ENCODE data around the gene ALG11.

ALG11 gene

GRCh38 chr13:51997641-51998330 is 14.4 kb upstream of the ALG11 start:
- no peak for DNase-seq (ENCODE audit: low read depth)

GRCh38 chr13:51998723-51999509 is 13.3 kb upstream of the ALG11 start:
- no peak for DNase-seq (ENCODE audit: low read depth)

DNA sequence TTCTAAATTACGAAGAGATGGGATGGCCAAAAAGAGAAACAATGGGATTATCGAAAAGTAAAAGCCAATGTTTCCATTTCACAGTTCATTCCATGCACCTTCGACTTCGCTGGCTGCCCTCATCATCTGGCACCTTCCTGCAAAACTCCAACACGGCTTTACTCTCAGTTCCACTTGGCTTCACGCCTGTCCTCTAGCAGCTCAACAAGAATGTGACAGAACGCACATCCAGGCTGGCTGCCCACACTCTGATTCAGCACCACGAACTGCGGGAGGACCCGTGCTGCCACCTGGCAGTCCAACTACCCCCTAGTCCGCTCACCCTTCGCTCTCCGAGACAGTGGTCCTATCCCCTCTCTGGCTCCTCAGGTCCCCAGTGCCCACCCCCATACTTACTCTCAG is 12.7 kb upstream of the ALG11 start:
- DNase-seq (ENCODE audit: low read depth) = no peak

DNA sequence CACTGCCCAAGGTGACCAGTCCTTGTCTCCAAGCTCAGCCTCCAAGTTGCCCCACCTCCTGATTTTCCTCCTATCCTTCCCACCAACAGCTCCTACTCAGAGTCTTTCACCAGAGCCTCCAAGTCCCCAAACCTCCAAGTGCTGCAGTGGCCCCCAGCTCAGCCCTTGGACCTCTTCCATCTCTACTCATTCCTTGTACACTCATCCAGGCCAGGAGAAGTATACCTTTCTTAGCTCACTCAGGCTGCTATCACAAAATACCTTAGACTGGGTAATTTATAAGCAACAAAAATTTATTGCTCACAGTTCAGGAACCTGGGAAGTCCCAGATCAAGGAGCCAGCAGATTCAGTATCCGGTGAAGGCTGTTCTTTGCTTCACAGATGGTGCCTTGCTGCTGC is 12.3 kb upstream of the ALG11 start:
- DNase-seq (ENCODE audit: low read depth) = no peak

- peak; percentile 33 for DNase-seq (ENCODE audit: low read depth)
These were observed 11.0 kb upstream of the ALG11 start for GRCh38 chr13:52001120-52001731.

GRCh38 chr13:52002361-52002760 is 9.8 kb upstream of the ALG11 start:
- no peak for DNase-seq (ENCODE audit: low read depth)

DNA sequence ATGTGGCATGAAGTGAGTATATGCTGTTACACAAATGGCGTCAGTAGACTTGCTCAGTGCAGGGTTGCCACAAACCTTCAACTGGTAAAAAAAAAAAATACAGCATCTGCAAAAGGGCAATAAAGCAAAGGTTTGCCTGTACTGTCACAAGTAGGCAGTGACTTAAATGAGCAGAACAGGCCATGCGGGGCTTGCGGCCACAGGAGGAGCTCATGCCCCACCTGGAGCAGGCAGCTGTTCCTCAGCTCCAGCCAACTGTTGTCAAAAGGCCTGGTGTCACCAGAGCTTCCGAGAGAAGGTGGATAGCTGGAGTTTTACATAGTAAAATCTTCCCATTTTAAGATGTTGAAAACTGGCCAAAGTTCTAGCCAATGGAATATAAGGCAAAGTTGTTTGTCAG is 8.7 kb upstream of the ALG11 start:
- no peak for DNase-seq (ENCODE audit: low read depth)

- DNase-seq (ENCODE audit: low read depth) = no peak
These were observed 7.6 kb upstream of the ALG11 start for GRCh38 chr13:52004511-52005170.

GRCh38 chr13:52005841-52006522 is 6.2 kb upstream of the ALG11 start:
- no peak for DNase-seq (ENCODE audit: low read depth)

GRCh38 chr13:52006523-52007245 is 5.5 kb upstream of the ALG11 start:
- no peak for DNase-seq (ENCODE audit: low read depth)

GRCh38 chr13:52009946-52010345 is 2.3 kb upstream of the ALG11 start:
- no peak for DNase-seq (ENCODE audit: low read depth)

DNA sequence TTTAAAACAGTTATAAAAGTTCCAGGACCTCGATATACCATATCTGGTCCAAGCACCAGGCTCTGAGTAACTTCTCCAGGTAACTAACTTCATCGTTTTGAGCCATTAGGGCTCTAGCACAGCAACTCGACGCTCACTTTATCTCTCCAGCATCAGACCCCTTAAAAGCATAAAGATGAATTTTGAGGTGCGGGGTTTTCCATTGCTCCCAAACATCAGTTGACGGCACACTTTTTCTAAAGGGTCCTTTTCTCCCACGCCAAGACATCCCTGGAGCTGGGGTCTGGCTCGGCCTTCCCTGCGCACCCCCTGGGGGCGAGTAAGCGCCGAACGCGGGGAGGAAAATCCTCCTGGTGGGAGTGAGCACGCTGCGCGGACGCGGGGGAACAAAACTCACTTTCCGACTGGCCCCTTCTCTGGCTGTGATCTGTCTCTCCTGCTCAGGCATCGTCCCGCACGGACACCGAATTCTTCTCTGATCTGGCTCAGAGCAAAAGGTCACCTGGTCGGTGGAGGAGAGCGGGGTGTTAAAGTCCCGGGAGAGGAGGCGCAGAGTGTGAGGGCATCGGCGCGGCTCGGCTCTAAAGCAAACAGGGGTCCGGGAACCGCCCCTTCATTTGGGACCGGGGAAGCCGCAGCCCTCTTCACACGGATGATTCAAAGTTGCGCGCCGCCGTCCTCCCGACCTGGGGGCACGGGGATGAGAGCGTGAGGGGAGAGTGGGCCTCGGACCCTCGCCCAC is 1.1 kb upstream of the ALG11 start, which contains the start of gene ATP7B:
Gene ATP7B, minus strand, starts transcription at position 561 of the 742 bp plus-strand sequence. Its CDS starts 113 bp downstream, at position 448.
- no peak for DNase-seq (ENCODE audit: low read depth)

GRCh38 chr13:52012512-52012836 is 276 bp downstream of the ALG11 start:
- DNase-seq (ENCODE audit: low read depth) = no peak

DNA sequence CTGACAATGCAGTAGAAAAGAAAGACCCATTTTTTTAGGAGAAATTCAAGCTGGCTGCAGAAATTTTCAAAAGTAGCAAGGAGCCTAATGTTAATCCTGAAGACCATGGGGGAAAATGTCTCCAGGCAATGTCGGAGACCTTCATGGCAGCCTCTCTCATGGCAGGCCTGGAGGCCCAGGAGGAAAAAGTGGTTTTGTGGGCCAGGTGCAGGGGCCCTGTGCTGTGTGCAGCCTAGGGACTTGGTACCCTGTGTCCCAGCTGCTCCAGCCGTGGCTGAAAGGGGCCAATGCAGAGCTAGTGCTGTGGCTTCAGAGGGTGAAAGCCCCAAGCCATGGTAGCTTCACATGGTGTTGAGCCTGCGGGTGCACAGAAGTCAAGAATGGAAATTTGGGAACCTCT is 4.1 kb downstream of the ALG11 start:
- no peak for DNase-seq (ENCODE audit: low read depth)

- no peak for DNase-seq (ENCODE audit: low read depth)
These were observed 8.0 kb downstream of the ALG11 start for GRCh38 chr13:52020191-52020590.

GRCh38 chr13:52022356-52022755 is 10.2 kb downstream of the ALG11 start:
- DNase-seq (ENCODE audit: low read depth) = no peak

- DNase-seq (ENCODE audit: low read depth) = no peak
These were observed 12.3 kb downstream of the ALG11 start, which contains the start of gene UTP14C for GRCh38 chr13:52024481-52024880. TSS of gene UTP14C (plus strand) at chr13:52024691. CDS start at chr13:52028805, 4,114 bp downstream.

DNA sequence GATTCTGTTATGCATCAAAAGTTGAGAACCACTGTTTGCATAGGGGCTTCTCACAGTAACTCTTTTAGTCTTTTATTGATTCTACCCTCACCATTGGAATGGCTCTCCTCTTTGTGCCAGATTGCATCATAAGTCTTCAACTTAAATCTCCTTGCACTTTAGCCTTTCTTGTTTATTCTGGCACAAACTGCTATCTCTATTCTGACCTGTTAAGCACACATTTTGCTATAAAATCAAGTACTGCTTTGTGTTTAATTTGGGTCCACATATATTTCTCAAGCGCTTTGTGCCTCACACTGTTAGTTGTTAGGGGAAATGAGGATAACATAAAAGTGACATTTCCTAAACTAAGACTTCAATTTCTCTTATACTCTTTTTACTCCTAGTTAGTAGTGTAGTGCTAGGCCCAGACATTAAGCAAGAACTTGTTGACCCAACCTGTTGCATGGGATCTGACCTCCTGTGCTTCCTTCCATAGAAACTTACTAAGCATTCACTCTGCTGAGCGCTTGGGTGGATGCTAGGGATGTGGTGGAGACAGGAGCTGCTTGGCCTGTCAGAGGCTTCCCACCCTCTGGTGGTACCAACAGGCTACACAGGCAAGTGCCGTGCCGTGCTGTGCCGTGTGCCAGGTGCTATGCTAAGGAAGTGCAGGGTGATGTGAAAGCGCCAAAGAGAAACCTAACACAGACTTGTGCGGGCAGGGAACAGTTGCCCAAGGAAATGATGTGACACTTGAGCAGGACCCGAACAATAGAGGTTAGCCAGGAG is 13.5 kb downstream of the ALG11 start:
- DNase-seq (ENCODE audit: low read depth) = no peak

GRCh38 chr13:52026246-52026626 is 14.0 kb downstream of the ALG11 start:
- no peak for DNase-seq (ENCODE audit: low read depth)

- DNase-seq (ENCODE audit: low read depth) = no peak
These were observed 15.6 kb downstream of the ALG11 start for GRCh38 chr13:52027832-52028231.
